Cardiac muscle cell (in vitro differentiated cells and primary cell): Measurements from ENCODE around the gene TTC8. TPM values are rescaled to one million over a fixed set of nuclear protein-coding genes. Genes with fewer than 3 reads are reported as not detected.

Source experiments
- DNase-seq, 2 donors: peaks; one replicate each; pipeline versions ENCODE4 v3.0.0 to v3.0.0-alpha.2; 2010 to 2017; ENCODE audit warnings: low read depth in 1 of 2, low spot score in 1 of 2
- H3K27ac ChIP-seq: fragments of 200-600 bp; sonication (generic); 2 replicates; pipeline ENCODE4 v1.5.1; 2016
- H3K27me3 ChIP-seq: fragments of 200-600 bp; sonication (generic); 2 replicates; pipeline ENCODE4 v1.6.0; 2016; ENCODE audit warnings: control low read depth
- H3K36me3 ChIP-seq: fragments of 200-600 bp; sonication (generic); 2 replicates; pipeline ENCODE4 v1.5.1; 2016; ENCODE audit warnings: control low read depth
- H3K4me1 ChIP-seq: fragments of 200-600 bp; sonication (generic); 2 replicates; pipeline ENCODE4 v1.8.1; 2017; ENCODE audit warnings: low read depth, mild to moderate bottlenecking, mixed run types
- H3K4me3 ChIP-seq: fragments of 200-600 bp; sonication (generic); 2 replicates; pipeline ENCODE4 v1.5.1; 2016; ENCODE audit warnings: mild to moderate bottlenecking
- H3K9me3 ChIP-seq: fragments of 200-600 bp; sonication (generic); 2 replicates; pipeline ENCODE4 v1.5.1; 2017; ENCODE audit warnings: low read depth, mild to moderate bottlenecking, control low read depth
- polyA plus RNA-seq: library from polyadenylated mRNA; unstranded; fragments of >200 nt; fragmentation: Nextera tagmentation; extraction: Ambion mirVana; gene quantifications from 2 replicates; pipeline ENCODE4 v1.2.1, GENCODE V29; 2016
- total RNA-seq: library from RNA; depleted of rRNA; stranded (reverse); fragments of >200 nt; gene quantifications from 2 replicates; pipeline ENCODE4 v1.2.3, GENCODE V29; 2016
- TF ChIP-seq, protein P1 (sequence below): IDR thresholded peaks from 2 replicates; pipeline ENCODE4 v1.5.1; 2012; ENCODE audit warnings: low read depth, mild to moderate bottlenecking, low read length

TTC8 gene
- total and polyA plus RNA-seq, 2 experiments from 2014 or later = 22.6 to 29.8 TPM

DNA sequence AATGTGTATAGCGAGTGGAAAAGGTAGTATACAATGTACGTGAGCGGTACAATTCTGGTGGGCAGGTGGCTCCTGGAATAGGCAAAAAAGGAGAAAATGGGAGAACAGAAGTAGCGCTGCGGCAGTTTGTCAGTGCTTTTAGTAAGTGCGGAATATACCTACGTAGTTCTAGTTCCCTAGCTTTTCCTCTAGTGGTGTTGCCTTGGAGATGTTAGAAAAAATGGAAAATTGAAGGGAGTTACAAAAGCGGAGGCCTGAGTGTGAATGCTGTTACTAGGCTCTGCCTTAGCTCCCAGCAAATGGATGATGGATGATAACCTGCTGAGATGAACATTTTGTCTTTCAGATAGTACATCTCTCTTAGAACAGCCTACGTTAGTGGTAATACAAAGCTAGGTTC is 1.1 kb downstream of the TTC8 start:
- no peak for DNase-seq
- Histone ChIP-seq H3K4me1 (peaks cover 4% of the 10 kb centered on the region), H3K36me3 (no peaks in the 10 kb centered on the region), H3K27ac (peak overlapping the region; percentile 96), H3K9me3 (no peaks in the 10 kb centered on the region), H3K4me3 (peak overlapping the region; percentile 73), H3K27me3 (no peaks in the 10 kb centered on the region)
- TF ChIP-seq, protein P1, sequence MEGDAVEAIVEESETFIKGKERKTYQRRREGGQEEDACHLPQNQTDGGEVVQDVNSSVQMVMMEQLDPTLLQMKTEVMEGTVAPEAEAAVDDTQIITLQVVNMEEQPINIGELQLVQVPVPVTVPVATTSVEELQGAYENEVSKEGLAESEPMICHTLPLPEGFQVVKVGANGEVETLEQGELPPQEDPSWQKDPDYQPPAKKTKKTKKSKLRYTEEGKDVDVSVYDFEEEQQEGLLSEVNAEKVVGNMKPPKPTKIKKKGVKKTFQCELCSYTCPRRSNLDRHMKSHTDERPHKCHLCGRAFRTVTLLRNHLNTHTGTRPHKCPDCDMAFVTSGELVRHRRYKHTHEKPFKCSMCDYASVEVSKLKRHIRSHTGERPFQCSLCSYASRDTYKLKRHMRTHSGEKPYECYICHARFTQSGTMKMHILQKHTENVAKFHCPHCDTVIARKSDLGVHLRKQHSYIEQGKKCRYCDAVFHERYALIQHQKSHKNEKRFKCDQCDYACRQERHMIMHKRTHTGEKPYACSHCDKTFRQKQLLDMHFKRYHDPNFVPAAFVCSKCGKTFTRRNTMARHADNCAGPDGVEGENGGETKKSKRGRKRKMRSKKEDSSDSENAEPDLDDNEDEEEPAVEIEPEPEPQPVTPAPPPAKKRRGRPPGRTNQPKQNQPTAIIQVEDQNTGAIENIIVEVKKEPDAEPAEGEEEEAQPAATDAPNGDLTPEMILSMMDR = no peak

DNA sequence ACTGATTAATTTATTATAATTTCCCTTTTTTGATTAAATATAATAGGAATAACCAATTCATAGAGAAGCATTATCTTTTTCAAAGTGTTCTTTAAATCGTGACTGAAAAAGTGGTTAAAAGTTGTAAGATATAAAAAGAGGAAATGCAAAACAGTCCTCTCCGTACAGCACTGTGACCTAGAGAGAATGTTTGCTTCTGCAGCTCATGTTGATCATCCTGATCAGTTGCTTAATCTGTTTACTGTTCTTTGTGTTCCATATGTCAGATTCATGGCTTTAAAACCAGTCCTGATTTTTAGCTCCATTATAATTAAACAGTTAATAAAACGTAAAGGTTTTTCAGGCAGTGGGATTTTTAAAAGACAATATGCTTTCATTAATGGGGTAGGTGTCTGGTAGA is 4.7 kb downstream of the TTC8 start:
- Histone ChIP-seq H3K4me1 (no peaks in the 10 kb centered on the region), H3K9me3 (no peaks in the 10 kb centered on the region), H3K27ac (no peak overlapping the region), H3K36me3 (no peaks in the 10 kb centered on the region), H3K27me3 (no peaks in the 10 kb centered on the region), H3K4me3 (no peak overlapping the region)
- TF ChIP-seq, protein P1 = no peak
- DNase-seq = no peak

DNA sequence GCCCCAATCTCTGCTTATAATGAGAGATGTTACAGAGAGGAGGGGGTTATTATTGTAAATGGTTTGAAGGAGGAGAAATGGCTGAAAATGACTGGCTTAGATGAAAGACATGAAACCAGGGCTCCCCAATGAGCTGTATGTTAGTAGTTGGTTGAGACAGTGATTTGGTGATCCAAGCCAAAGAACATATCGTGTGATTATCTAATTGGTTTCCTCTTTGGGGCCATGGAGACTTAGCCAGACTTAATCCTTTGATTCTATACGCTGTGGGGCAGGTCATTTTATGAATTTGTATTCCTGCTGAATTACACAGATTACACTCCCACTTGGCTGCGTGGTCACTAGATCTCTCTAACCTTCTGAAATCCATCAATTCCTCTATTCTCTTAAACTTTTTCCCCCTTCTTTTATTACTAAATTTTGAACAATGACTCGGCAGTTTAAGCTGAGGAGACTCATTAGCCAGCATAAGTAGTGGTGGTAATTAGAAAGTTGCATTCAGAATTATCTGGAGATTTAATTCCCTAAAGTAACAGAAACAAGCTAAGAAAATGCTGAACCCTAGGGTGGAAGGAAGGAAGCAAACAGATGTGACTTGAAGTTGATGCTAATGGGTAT is 5.3 kb downstream of the TTC8 start:
- Histone ChIP-seq H3K36me3 (no peaks in the 10 kb centered on the region), H3K27me3 (no peaks in the 10 kb centered on the region), H3K4me3 (no peak overlapping the region), H3K9me3 (no peaks in the 10 kb centered on the region), H3K4me1 (no peaks in the 10 kb centered on the region), H3K27ac (no peak overlapping the region)
- DNase-seq = no peak
- TF ChIP-seq, protein P1 = no peak

DNA sequence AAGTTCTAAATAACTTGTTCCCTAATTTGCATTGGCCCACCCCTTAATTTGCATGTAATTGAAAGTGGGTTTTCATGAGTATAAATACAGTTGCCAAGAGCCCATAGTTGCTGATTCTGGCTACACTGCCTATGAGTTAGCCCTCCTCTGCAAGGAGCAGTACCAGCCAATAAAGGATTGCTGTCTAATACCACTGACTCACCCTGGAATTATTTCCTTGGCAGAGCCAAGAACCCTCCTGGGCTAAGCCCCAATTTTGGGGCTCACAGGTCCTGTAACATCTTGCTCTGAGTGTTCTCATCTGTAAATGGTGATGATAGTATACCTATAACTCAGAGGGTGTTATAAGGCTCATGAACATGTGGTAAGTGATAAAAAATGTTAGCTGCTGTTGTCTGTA is 6.8 kb downstream of the TTC8 start:
- H3K4me3 ChIP-seq = no peak overlapping the region

DNA sequence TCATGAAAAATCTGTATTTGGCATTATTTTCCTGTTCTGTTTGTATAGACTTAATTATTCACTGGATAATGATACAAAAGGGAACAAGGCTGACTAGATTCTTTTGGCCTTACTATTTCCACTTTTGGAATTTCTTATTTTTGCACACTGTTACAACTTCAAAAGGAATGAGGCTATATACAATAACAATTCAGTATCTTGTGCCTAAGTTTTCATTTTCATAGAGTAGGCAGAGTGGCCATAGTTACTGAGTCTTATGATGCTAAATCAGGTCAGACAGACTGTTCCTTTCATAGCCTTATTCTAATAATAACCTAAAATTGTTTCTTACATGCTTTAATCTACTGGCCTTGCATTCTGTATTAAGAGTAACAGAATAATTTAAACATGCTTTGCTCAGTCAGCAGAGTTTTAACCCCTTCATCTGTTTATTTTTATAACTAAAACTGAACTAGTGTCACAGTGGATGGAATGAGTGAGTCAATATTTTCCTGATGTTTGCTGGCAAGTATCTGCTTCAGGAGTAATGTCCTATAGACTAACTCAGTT is 10.5 kb downstream of the TTC8 start:
- peak in 1 of 2 donors; percentile 29 for DNase-seq
- TF ChIP-seq, protein P1 = no peak
- Histone ChIP-seq H3K4me1 (no peaks in the 10 kb centered on the region), H3K27me3 (no peaks in the 10 kb centered on the region), H3K27ac (no peak overlapping the region), H3K36me3 (no peaks in the 10 kb centered on the region), H3K4me3 (no peak overlapping the region), H3K9me3 (no peaks in the 10 kb centered on the region)

More for the DNA sequence above, 6.8 kb downstream of the TTC8 start:
- Histone ChIP-seq H3K4me1 (no peaks in the 10 kb centered on the region), H3K27ac (no peak overlapping the region), H3K36me3 (no peaks in the 10 kb centered on the region), H3K9me3 (no peaks in the 10 kb centered on the region), H3K27me3 (no peaks in the 10 kb centered on the region)
- peak in 1 of 2 donors; percentile 69 for DNase-seq
- TF ChIP-seq, protein P1 = no peak
